ENCODE measurements around the gene CWC25.

Gene CWC25

DNA sequence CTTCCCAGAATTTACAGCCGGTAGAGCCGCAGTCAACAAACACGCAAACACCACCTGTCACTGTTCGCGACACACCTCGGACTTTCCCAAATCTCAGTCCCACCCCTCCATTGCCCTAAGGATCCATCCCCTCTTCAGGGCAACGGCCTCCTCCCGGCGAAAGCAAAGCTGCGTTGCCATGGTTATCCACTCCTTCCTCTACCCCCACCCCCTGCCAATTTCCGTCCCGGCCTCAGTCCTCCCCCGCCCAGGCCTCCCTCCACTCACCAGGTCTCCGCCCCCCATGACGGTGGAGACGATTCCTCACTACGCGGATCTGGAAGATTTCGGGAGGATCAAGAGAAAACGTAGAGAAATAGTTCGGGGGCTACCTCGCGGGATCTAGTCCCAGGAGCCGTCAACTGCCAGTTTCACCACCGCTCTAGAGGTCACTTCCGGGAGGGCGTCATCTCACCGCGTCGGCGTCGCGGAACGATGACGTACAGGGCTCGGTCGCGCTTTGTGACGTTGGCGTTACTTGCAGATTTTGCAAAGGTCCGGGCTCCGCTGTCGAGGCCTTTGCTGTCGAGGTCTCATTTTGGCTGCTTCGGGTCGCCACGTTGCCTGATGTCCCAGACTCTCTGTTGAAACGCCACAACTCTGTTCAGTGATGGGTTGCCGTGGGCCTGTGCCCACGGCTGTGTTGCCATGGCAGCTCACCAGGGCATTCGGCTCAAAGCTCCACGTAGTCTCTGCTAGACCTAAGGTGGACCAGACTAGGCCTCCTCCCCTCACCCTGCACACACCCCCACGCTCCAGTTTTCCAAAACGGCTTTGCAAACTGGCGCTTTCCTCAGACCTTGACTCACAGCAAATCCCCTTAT is at the start of gene CWC25:
TSS of gene CWC25 (minus strand) at position 423 of the 863 bp plus-strand sequence. CDS start at position 285, 138 bp downstream.
- Histone ChIP-seq H3K9ac (ENCODE audit: low read length) (peak within 1 kb of the TSS; percentile 99), H3K27me3 (ENCODE audit: control insufficient read depth, insufficient read depth, low read length) (no peaks in the 10 kb centered on the region), H3K4me1 (ENCODE audit: control insufficient read depth, insufficient read depth, low read length) (peaks cover 5% of the 10 kb centered on the region), H3K36me3 (ENCODE audit: control insufficient read depth, insufficient read depth, low read length) (peaks cover 6% of the 10 kb centered on the region), H3K4me3 (ENCODE audit: low read length) (peak within 1 kb of the TSS; percentile 98), H3K27ac (ENCODE audit: low read depth, low read length) (peak within 1 kb of the TSS; percentile 99)

DNA sequence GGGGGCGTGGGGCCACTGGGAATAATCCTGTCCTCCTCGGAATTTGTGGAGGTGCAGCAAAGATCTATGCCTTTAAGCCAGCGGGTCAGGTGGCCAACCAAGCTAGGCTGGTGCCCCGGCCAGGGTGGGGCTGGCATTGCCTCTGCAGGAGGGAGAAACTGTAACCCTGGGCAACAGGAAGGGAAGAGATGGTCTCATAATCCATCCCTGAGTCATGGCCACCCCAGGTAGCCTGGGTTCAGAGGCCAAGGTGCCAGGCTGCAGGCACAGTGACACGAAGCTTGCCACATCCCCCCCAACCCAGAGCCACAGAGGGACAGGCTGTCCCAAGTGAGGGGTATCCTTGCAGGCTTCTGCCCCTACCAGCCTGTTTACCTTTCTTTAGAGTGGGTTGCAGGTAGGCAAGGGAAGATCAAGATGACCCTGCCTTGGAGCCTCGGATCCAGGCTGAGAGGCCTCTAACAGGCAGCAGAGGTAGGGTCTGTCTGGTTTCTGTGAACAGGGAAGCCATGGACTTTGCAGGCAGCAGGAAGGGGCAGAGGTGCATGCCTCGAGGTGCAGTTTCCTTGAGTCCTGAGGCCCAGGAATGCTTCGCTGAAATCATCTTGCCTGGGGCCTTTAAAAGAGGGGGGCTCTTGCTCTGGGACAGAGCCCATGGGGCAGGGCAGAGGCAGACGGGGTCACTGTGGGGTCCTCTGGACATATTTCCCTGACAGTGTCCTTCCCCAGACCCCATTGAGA is 48.7 kb upstream of the CWC25 start:
- peak overlapping the region; percentile 16 for H3K27ac ChIP-seq (ENCODE audit: low read depth, low read length)
- no peaks in the 10 kb centered on the region for H3K27me3 ChIP-seq (ENCODE audit: control insufficient read depth, insufficient read depth, low read length)
- peaks cover 38% of the 10 kb centered on the region for H3K4me1 ChIP-seq (ENCODE audit: control insufficient read depth, insufficient read depth, low read length)
- H3K9ac ChIP-seq (ENCODE audit: low read length), result no peak overlapping the region
- H3K36me3 ChIP-seq (ENCODE audit: control insufficient read depth, insufficient read depth, low read length), result peaks cover 16% of the 10 kb centered on the region
- H3K4me3 ChIP-seq (ENCODE audit: low read length), result no peak overlapping the region

DNA sequence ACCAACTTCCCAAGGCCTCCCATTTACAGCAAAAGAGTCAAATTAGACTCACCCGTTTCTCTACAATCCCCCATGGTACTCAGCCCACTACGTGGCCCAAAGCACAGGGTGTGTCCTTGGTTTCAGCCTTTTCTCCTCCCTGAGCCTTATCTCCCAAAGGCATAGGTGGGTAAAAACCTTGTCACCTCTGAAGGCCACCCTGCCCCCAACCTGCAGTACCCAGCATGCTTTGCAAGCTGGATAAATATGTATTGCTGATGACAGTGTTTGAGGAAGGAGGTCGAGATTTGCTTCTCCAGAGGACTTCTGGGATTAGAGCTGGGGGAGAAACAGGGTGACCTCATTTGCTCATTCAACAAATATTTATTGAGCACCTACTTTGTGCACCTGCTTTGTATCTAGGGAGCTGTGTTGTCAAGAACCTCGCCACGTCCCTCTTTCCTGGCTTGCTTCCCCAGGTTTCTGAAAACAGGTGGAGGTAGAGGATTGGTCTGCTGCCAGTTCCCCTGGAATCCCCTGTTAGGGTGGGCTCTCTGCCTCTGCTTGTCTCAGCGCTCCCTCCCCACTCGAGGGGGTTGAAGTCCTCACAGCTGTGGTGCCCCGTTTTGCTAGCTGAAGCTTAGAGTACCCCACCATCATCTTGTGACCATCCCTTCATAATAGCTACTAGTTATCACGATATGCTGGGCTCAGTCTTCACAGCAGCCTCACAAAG is 47.7 kb upstream of the CWC25 start:
- Histone ChIP-seq H3K9ac (ENCODE audit: low read length) (peak overlapping the region; percentile 78), H3K4me1 (ENCODE audit: control insufficient read depth, insufficient read depth, low read length) (peaks cover 45% of the 10 kb centered on the region), H3K36me3 (ENCODE audit: control insufficient read depth, insufficient read depth, low read length) (peaks cover 7% of the 10 kb centered on the region), H3K27ac (ENCODE audit: low read depth, low read length) (peak overlapping the region; percentile 46), H3K4me3 (ENCODE audit: low read length) (peak overlapping the region; percentile 99), H3K27me3 (ENCODE audit: control insufficient read depth, insufficient read depth, low read length) (no peaks in the 10 kb centered on the region)

DNA sequence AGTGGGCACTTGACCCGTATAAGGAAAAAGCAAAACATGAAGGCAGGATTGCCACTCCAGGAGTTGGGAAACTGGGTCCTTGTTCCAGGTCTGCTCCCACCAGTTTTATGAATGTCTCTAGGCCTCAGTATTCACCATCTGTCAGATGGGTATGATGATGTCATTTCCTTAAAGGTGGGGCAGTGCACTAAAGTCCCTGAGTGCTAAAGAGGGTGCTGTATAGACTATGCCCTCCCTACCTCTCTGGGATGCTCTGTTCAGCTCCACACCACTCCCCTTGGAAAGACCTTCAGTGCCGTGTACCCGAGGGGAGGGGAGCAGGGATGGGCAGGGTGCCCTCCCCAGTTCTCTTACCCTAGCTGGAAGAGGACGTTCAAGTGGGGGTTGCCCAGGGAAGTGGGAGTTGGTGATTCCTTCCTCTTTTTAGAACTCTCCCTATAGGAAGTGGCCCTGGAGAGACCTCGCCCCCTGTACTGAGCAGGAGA is 46.9 kb upstream of the CWC25 start:
- peak overlapping the region; percentile 99 for H3K4me3 ChIP-seq (ENCODE audit: low read length)
- peaks cover 43% of the 10 kb centered on the region for H3K4me1 ChIP-seq (ENCODE audit: control insufficient read depth, insufficient read depth, low read length)
- no peaks in the 10 kb centered on the region for H3K27me3 ChIP-seq (ENCODE audit: control insufficient read depth, insufficient read depth, low read length)
- H3K27ac ChIP-seq (ENCODE audit: low read depth, low read length), result peak overlapping the region; percentile 33
- peaks cover 5% of the 10 kb centered on the region for H3K36me3 ChIP-seq (ENCODE audit: control insufficient read depth, insufficient read depth, low read length)
- no peak overlapping the region for H3K9ac ChIP-seq (ENCODE audit: low read length)

DNA sequence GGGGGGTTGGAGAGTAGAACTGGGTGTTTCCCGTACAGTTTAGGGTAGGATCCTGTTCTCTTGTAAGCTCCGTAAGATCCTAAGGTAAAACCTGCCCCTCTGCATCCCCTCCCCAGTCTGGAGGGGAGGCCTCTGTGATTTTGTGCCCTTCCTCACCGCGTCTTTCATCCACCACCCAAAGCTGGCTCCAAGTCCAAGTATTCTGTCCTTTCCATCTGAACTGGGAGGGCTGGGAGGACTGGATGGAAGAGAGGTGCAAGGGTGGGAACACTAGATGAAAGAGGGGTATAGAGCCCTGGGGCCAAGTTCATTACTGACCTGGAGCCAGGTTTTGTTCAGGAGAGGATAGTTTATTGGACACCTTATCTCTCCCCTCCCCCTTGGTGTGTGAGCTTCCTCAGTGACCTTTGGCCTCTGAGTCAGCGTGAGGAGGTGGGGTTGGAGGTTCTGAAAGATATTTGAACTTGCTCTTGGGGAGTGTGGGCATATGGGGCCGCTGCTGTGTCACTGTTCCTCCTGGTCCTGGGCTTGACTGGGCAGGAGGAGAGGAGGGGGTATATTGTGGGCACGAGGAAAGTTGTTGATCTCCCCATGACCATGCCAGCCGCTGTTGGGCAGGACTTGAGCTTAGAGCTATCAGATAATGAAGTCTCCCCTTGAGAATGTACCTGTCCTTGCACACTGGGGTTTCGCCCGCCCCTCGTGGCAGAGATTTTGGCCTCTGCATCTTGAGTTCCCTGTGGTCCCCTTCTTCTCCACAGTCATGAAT is 46.3 kb upstream of the CWC25 start:
- H3K9ac ChIP-seq (ENCODE audit: low read length), result peak overlapping the region; percentile 12
- H3K4me1 ChIP-seq (ENCODE audit: control insufficient read depth, insufficient read depth, low read length), result peaks cover 40% of the 10 kb centered on the region

DNA sequence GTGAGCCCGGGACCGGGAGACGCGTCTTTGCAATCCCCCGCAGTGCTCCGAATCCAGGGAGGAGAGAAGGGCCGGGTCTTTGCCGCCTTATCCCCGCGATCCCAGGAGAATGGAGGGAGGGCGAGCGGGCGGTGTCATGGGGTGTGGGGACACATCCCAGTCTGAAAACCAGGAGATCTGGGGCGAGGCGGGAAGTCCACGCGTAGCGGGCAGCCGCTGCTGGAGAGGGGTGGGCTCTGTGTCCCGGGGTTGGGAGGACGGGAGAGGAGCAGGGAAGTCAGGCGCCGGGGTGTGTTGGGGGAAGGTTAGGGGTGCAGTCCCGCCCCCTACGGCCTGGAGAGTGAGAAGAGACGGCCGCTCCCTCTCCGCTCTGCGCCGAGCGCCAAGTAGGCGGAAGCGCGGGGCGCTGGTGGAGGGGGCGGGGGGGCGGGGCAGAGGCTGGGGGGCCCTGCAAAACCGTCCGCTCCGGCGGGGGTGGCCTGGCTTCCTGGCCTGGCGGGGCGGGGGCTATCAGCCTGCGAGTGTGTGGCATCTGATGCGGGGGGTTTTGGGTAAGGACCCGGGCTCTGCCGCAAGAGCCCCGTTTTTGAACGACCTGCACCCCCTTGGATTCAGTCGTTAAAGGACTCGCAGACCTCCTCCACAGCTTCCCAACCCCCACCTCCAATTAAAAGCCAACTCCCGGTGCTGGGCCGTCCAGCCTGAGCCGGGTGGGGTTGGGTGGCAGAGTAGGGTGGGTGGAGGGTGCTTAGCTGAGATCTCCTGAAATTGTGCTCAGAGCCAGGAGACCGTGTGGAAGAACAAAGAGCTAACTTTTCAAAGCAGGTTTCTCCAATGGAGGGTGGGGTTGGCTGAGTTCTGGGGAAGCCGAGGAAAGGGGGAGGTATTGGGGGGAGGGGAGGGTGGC is 45.4 kb upstream of the CWC25 start:
- Histone ChIP-seq H3K9ac (ENCODE audit: low read length) (peak overlapping the region; percentile 92), H3K27me3 (ENCODE audit: control insufficient read depth, insufficient read depth, low read length) (no peaks in the 10 kb centered on the region), H3K4me3 (ENCODE audit: low read length) (peak overlapping the region; percentile 99), H3K4me1 (ENCODE audit: control insufficient read depth, insufficient read depth, low read length) (peaks cover 40% of the 10 kb centered on the region), H3K27ac (ENCODE audit: low read depth, low read length) (peak overlapping the region; percentile 97), H3K36me3 (ENCODE audit: control insufficient read depth, insufficient read depth, low read length) (peaks cover 5% of the 10 kb centered on the region)

More for the DNA sequence above, 46.3 kb upstream of the CWC25 start:
- Histone ChIP-seq H3K27ac (ENCODE audit: low read depth, low read length) (peak overlapping the region; percentile 70), H3K36me3 (ENCODE audit: control insufficient read depth, insufficient read depth, low read length) (peaks cover 5% of the 10 kb centered on the region), H3K27me3 (ENCODE audit: control insufficient read depth, insufficient read depth, low read length) (no peaks in the 10 kb centered on the region), H3K4me3 (ENCODE audit: low read length) (peak overlapping the region; percentile 99)

DNA sequence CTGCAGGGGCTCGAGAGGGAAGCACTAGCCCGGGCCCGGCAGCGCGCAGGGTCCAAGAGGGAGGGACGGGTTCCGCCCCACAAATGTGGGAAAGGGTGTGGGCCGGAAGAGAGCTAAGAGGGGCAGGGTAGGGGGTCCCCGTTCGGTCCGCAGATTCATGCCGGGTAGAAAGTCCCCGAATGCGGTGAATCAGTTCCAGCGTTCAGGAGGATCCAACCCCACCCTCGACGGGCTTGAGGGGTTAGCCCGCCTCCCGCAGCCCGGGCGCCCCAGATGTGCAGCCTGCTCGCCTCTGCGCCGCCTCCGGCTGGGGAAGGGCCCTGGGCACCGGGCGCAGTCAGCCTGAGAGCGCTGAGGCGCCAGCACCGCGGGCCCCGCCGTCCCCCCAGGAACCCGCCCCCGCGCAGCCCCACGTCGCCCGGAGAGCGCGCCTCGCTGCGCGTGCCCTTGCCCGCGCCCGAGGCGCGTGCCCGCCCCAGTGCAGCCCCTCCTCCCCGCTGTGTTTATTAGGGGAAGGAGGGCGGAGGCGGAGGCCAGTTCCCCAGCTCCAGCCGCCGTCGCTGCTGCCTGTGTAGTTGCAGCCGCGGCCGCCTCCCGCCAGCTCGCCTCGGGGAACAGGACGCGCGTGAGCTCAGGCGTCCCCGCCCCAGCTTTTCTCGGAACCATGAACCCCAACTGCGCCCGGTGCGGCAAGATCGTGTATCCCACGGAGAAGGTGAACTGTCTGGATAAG is 44.6 kb upstream of the CWC25 start, which contains the start of gene LASP1:
TSS of gene LASP1 (plus strand) at position 533 of the 733 bp plus-strand sequence. CDS start at position 665, 132 bp downstream.
- Histone ChIP-seq H3K4me1 (ENCODE audit: control insufficient read depth, insufficient read depth, low read length) (peaks cover 34% of the 10 kb centered on the region), H3K27me3 (ENCODE audit: control insufficient read depth, insufficient read depth, low read length) (no peaks in the 10 kb centered on the region), H3K9ac (ENCODE audit: low read length) (peak within 1 kb of the TSS; percentile 92), H3K27ac (ENCODE audit: low read depth, low read length) (peak within 1 kb of the TSS; percentile 97), H3K36me3 (ENCODE audit: control insufficient read depth, insufficient read depth, low read length) (peaks cover 5% of the 10 kb centered on the region), H3K4me3 (ENCODE audit: low read length) (peak within 1 kb of the TSS; percentile 99)

DNA sequence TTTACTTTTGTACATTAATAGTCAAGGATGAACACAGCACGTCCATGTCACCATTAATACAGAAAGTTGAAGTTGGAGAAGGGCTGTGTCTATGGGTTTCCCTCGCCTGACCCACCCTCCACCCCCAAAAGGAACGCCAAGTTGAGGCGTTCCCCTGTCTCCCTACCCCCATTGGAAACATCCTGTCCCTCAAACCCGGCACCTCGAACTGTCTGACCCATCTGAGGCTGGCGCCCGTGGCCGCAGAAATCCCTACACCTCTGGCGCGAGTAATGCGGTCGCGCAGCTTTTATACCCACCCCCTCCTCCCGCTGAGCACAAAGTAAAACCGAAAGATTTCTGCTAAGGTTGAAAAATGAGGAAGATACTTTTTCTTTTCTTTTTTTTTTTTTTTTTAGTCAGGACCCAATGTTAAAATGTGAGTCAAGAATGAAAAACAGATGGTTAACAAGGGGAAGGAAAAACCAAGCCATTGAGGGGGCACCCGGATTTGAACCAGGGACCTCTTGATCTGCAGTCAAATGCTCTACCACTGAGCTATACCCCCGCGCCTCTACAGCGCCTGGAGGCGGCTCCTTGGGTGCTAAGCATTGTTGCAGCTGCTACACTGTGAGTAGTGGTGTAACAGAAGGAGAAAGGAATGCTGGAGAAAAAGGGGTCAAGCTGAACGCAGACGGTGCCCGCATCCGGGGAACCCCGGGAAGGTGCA is 43.9 kb upstream of the CWC25 start:
- peak overlapping the region; percentile 97 for H3K27ac ChIP-seq (ENCODE audit: low read depth, low read length)
- peaks cover 5% of the 10 kb centered on the region for H3K36me3 ChIP-seq (ENCODE audit: control insufficient read depth, insufficient read depth, low read length)
- peaks cover 30% of the 10 kb centered on the region for H3K4me1 ChIP-seq (ENCODE audit: control insufficient read depth, insufficient read depth, low read length)
- no peaks in the 10 kb centered on the region for H3K27me3 ChIP-seq (ENCODE audit: control insufficient read depth, insufficient read depth, low read length)
- H3K4me3 ChIP-seq (ENCODE audit: low read length), result peak overlapping the region; percentile 99
- peak overlapping the region; percentile 77 for H3K9ac ChIP-seq (ENCODE audit: low read length)

DNA sequence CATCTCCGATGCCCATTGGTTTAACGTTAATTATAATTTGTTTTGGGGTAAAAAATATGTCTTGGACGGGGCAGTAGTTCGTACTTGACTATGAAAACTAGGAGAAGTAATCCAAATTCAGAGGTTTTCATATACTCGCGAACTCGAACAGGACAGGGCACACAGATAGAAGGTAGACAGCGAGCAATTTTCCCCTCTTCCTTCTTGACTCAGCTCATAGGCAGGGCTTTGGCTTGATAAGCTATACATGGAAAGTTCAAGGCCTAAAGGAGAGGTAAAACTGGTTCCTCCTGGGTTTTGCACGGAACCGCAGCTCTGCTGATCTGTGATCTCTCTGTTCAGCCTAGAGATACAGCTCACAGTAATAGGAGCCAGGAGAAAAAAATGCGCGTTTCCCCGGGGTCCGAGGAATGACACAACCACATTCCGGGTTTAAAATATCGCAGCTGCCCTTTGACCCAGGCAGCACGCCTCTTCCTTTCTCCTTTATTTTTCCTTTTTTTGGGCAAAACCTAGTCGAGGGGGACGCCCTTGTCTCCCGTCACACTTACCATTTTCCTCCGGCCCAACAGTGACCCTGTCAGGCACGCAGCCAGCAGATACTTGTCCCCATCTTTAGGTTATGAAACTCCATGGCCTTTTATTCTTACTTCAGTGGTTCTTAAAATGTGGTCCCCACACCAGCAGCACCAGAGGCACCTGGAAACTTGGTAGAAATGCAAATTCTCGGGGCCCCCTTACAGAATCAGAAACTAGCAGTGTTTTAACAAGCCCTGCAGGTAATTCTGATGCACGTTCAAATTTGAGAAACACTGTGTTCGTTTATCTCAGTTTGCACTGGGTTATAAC is 43.1 kb upstream of the CWC25 start:
- H3K4me1 ChIP-seq (ENCODE audit: control insufficient read depth, insufficient read depth, low read length), result peaks cover 23% of the 10 kb centered on the region
- peak overlapping the region; percentile 77 for H3K9ac ChIP-seq (ENCODE audit: low read length)
- H3K27me3 ChIP-seq (ENCODE audit: control insufficient read depth, insufficient read depth, low read length), result no peaks in the 10 kb centered on the region
- peak overlapping the region; percentile 99 for H3K4me3 ChIP-seq (ENCODE audit: low read length)
- peak overlapping the region; percentile 97 for H3K27ac ChIP-seq (ENCODE audit: low read depth, low read length)
- peaks cover 5% of the 10 kb centered on the region for H3K36me3 ChIP-seq (ENCODE audit: control insufficient read depth, insufficient read depth, low read length)

Measured in rectal smooth muscle tissue (tissue), 1 donor.